22Rv1 (cell line): ENCODE measurements around the gene RNF25.

ENCODE experiments used
- H3K27ac ChIP-seq: fragments of 450-650 bp; 2 replicates; pipeline ENCODE4 v1.5.1; 2017
- CTCF ChIP-seq: fragments of 450-650 bp; IDR thresholded peaks from 2 replicates; pipeline ENCODE4 v1.5.1; 2017; ENCODE audit warnings: mild to moderate bottlenecking
- ZFX ChIP-seq: fragments of 450-650 bp; IDR thresholded peaks from 2 replicates; pipeline ENCODE4 v1.6.1; 2017; ENCODE audit warnings: antibody characterized with exemption, borderline replicate concordance

RNF25 gene

GRCh38 chr2:218679119-218679518 is 7.3 kb upstream of the RNF25 start:
- TF ChIP-seq ZFX (no peak), CTCF (no peak)
- H3K27ac ChIP-seq: no peak overlapping the region

DNA sequence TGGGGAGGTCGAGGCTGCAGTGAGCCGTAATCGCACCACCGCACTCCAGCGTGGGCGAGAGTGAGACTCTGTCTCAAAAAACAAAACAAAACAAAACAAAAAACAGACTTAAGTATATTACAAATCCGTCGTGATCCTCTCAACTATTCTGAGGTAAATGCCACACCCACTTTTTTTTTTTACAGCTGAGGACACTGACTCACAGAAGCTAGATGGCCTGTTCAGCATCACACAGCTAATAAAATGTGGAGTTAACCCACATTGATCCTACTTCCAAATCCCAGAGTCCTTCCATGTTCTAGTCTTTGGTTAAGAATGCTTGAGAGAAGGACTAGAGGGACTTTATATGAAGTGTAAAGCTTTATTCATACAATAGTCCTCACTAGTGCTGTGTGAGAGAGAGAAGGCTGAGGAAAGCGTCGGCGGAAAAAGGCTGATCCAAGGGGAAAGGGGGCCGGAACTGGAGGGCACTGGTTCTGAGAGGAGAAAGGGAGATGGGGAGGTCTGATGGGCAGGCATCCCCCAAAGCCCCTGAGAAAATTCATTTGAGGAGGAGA is 627 bp downstream of the RNF25 start:
- peak overlapping the region; percentile 80 for H3K27ac ChIP-seq
- TF ChIP-seq CTCF (no peak), ZFX (no peak)

DNA sequence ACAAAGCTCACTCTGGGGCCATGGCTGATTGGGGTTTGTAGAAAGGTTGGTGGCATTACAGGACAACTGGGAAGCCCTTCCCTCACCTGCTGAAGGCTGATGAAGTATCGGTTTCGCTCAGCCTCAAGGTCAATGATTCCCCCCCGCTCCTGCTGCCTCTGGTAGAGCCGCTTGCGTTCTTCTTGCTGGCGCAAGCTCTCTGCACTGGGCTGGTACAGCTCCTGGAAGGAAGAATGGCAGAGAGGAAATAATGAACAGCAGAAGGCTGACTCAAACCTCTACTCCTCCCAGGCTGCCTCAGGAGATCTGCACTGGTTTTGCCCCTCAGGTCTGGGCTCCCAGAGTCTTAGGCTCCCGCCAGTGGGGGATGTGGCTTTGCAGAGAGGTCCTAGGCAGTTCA is 7.1 kb downstream of the RNF25 start:
- no peak overlapping the region for H3K27ac ChIP-seq
- TF ChIP-seq ZFX: no peak
- TF ChIP-seq CTCF: no peak

DNA sequence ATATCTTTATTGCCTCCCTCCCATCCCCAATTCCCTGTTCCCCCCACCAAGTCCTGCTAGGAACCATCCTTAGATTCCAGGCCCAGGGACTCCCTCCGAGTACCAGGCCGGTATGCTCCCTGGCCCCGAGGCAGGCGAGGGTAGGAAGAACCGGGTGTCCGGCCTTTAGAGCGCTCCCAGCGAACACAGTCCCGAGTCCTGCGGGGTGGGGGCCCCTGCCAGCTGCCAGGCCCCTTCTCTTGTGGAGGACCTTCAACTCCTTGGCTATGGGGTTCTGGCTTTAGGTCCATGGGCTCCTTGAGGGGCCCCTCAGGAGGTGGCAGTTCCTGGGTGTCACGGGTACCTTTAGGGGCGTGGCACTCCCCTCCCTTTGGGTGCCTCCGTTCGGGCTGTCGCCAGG is 7.9 kb downstream of the RNF25 start:
- TF ChIP-seq ZFX (no peak), CTCF (no peak)
- no peak overlapping the region for H3K27ac ChIP-seq

DNA sequence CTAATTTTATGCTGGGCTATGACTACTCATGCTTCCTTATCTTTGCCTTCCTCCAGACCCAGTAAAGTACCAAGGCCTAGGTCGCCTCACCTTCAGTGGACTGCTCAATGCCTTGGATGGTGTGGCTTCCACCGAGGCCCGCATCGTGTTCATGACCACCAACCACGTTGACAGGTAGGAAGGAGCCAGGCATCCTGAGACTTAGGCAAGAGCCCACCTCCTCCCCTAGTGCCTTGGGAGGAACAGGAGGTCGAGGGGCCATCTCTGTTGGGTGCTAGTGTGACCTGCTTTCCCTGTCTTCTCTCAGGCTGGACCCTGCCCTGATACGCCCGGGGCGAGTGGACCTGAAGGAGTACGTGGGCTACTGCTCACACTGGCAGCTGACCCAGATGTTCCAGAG is 9.0 kb downstream of the RNF25 start:
- TF ChIP-seq ZFX: no peak
- no peak for TF ChIP-seq CTCF
- no peak overlapping the region for H3K27ac ChIP-seq

DNA sequence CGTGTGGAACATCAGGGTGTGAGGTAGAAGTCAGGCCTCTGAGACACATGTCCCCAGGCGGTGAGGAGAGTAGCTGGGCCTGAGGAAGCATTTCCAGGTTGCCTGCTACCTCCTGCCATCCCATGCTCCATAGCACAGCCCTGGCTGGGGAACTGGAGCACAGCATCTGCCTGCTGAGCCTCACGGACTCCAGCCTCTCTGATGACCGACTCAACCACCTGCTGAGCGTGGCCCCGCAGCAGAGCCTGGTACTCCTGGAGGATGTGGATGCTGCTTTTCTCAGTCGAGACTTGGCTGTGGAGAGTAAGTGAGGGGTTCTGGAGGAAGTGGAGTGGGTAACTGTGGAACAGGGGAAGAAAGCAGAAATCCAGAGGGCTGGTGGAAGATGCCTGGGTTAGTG is 9.4 kb downstream of the RNF25 start:
- TF ChIP-seq CTCF (no peak), ZFX (no peak)
- no peak overlapping the region for H3K27ac ChIP-seq

DNA sequence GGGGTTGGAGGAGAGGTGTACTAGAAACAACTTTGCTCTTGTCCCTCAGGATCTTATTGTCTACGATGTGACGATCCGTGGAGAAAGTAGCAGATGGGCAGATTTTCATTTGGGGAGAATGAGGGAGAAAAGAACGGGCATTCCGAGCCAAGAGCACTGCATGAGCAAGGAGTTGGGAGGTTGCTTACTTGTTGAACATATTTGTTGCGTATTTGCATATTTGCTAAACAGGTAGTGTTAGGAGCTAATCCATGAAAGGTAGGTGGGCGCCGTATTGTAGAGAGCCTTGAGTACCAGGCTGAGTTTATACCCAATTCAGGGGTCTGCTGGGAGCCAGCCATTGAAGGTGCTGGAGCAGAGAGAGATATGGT is 11.8 kb downstream of the RNF25 start:
- peak overlapping the region; percentile 71 for H3K27ac ChIP-seq
- no peak for TF ChIP-seq ZFX
- no peak for TF ChIP-seq CTCF
